Measurements from ENCODE around the gene ELOA. TPM values are rescaled to one million over a fixed set of nuclear protein-coding genes. Genes with fewer than 3 reads are reported as not detected.
"Not testable (repeated sequence)": the region's sequence is repeated elsewhere in the genome, so short reads cannot be mapped to it uniquely, and the experiment has no call there.

The ELOA gene
- total RNA-seq, 2 donors from 2014 or later = 33.3 to 42.4 TPM

- Mint-ChIP-seq H3K36me3 (ENCODE audit: low read depth) (peaks cover 5% of the 10 kb centered on the region), H3K9me3 (no peaks in the 10 kb centered on the region), H3K27me3 (ENCODE audit: insufficient read depth) (no peaks in the 10 kb centered on the region), H3K4me1 (peaks cover 5% of the 10 kb centered on the region), H3K27ac (peak overlapping the region; percentile 56), H3K4me3 (no peak overlapping the region)
- no peak for TF ChIP-seq CTCF (conservative IDR thresholded peaks at IDR 0.05)
- Histone ChIP-seq H3K9me3 (ENCODE audit: control insufficient read depth, low read length) (no peaks in the 10 kb centered on the region), H3K36me3 (ENCODE audit: control insufficient read depth, insufficient read depth, low read length) (no peaks in the 10 kb centered on the region), H3K9ac (ENCODE audit: extremely low read depth, low read length, poor library complexity, severe bottlenecking) (no peak overlapping the region), H3K4me1 (ENCODE audit: control insufficient read depth, insufficient read depth, low read length) (no peaks in the 10 kb centered on the region), H3K27ac (ENCODE audit: low read depth, low read length) (no peak overlapping the region), H3K27me3 (ENCODE audit: control insufficient read depth, insufficient read depth, low read length, poor library complexity, severe bottlenecking) (no peaks in the 10 kb centered on the region), H3K4me3 (ENCODE audit: low read length) (no peak overlapping the region)
- 95 to 97% methylated on average over 8 to 10 of the region's 10 CpGs for WGBS, 2 experiments (ENCODE audit: insufficient coverage in 1 of 2, insufficient read length in 1 of 2)
- DNase-seq = no peak
These were observed 10.7 kb upstream of the ELOA start for GRCh38 chr1:23732363-23733224.

GRCh38 chr1:23733281-23733680 is 10.0 kb upstream of the ELOA start:
- not testable (repeated sequence) for DNase-seq; H3K4me1 Mint-ChIP-seq; H3K4me3 Mint-ChIP-seq; H3K9ac ChIP-seq (ENCODE audit: extremely low read depth, low read length, poor library complexity, severe bottlenecking); H3K9me3 ChIP-seq (ENCODE audit: control insufficient read depth, low read length); H3K4me3 ChIP-seq (ENCODE audit: low read length); H3K27me3 ChIP-seq (ENCODE audit: control insufficient read depth, insufficient read depth, low read length, poor library complexity, severe bottlenecking); H3K27me3 Mint-ChIP-seq (ENCODE audit: insufficient read depth); H3K36me3 ChIP-seq (ENCODE audit: control insufficient read depth, insufficient read depth, low read length); H3K27ac ChIP-seq (ENCODE audit: low read depth, low read length); H3K4me1 ChIP-seq (ENCODE audit: control insufficient read depth, insufficient read depth, low read length); H3K36me3 Mint-ChIP-seq (ENCODE audit: low read depth); H3K27ac Mint-ChIP-seq; H3K9me3 Mint-ChIP-seq
- WGBS, 2 experiments (ENCODE audit: insufficient coverage in 1 of 2, insufficient read length in 1 of 2) = 92 to 100% methylated on average over 2 to 5 of the region's 5 CpGs

- Mint-ChIP-seq H3K27ac (no peak overlapping the region), H3K4me3 (no peak overlapping the region), H3K27me3 (ENCODE audit: insufficient read depth) (no peaks in the 10 kb centered on the region), H3K9me3 (no peaks in the 10 kb centered on the region), H3K4me1 (no peaks in the 10 kb centered on the region), H3K36me3 (ENCODE audit: low read depth) (peaks cover 7% of the 10 kb centered on the region)
- TF ChIP-seq CTCF (conservative IDR thresholded peaks at IDR 0.05) = no peak
- no peak overlapping the region for H3K9ac ChIP-seq (ENCODE audit: extremely low read depth, low read length, poor library complexity, severe bottlenecking)
- no peak overlapping the region for H3K4me3 ChIP-seq (ENCODE audit: low read length)
- H3K9me3 ChIP-seq (ENCODE audit: control insufficient read depth, low read length) = no peaks in the 10 kb centered on the region
- H3K4me1 ChIP-seq (ENCODE audit: control insufficient read depth, insufficient read depth, low read length) = no peaks in the 10 kb centered on the region
- no peak for DNase-seq
- no peaks in the 10 kb centered on the region for H3K36me3 ChIP-seq (ENCODE audit: control insufficient read depth, insufficient read depth, low read length)
- no peaks in the 10 kb centered on the region for H3K27me3 ChIP-seq (ENCODE audit: control insufficient read depth, insufficient read depth, low read length, poor library complexity, severe bottlenecking)
- H3K27ac ChIP-seq (ENCODE audit: low read depth, low read length) = no peak overlapping the region
- WGBS, 2 experiments (ENCODE audit: insufficient coverage in 1 of 2, insufficient read length in 1 of 2) = 97% methylated on average over 7 of the region's 7 CpGs
These were observed 6.7 kb upstream of the ELOA start for GRCh38 chr1:23736437-23737134.

All from endodermal cell (in vitro differentiated cells).